ENCODE measurements around the gene TTLL11.

DNA sequence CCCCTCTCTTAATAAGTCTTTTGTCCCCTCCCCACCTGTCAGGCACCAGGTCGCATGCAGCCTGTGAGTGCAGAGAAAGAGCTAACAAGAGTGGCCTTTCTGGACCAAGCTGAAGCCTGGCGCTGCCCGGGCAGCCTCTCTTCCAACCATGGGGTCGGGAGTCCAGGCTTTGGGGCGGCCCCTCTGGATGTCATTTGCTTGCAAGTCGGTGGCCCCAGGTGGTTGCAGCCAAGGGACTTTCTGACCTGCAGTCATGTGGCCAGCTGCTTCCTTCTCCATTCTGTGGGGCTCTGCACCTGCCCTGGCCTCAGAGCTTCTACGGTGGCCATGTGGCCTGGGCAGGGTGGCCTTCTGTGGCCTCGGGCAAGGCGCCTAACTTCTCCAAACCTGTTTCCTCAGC lies 282.0 kb downstream of the TTLL11 start:
- TF ChIP-seq, protein P1, sequence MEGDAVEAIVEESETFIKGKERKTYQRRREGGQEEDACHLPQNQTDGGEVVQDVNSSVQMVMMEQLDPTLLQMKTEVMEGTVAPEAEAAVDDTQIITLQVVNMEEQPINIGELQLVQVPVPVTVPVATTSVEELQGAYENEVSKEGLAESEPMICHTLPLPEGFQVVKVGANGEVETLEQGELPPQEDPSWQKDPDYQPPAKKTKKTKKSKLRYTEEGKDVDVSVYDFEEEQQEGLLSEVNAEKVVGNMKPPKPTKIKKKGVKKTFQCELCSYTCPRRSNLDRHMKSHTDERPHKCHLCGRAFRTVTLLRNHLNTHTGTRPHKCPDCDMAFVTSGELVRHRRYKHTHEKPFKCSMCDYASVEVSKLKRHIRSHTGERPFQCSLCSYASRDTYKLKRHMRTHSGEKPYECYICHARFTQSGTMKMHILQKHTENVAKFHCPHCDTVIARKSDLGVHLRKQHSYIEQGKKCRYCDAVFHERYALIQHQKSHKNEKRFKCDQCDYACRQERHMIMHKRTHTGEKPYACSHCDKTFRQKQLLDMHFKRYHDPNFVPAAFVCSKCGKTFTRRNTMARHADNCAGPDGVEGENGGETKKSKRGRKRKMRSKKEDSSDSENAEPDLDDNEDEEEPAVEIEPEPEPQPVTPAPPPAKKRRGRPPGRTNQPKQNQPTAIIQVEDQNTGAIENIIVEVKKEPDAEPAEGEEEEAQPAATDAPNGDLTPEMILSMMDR (IDR thresholded peaks at IDR 0.05) = no peak
- TF ChIP-seq EZH2 (IDR thresholded peaks at IDR 0.05) = no peak
- TF ChIP-seq EZH2phosphoT487 (IDR thresholded peaks at IDR 0.05) = no peak

Data from neural progenitor cell (in vitro differentiated cells).